ENCODE measurements around the gene C1orf210. TPM values are rescaled to one million over a fixed set of nuclear protein-coding genes. Genes with fewer than 3 reads are reported as not detected.

Gene C1orf210
- total RNA-seq, 1 experiment from 2014 or later = 5.9 TPM

DNA sequence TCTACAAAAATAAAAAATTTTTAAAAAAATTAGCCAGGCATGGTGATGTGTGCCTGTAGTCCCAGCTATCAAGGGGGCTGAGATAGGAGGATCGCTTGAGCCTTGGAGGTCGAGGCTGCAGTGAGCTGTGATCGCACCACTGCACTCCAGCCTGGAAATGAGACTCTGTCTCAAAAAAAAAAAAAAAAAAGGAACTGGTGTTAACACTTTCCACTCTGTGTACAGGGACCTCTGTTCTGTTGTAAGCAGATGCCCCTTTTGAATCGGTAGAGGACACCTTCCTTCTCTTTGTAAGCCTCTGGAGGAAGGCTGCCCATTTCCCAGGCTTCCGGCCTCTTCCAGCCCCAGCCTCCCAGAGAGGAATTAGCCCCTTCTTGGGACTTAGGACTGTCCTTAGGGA, 7.3 kb upstream of the C1orf210 start:
- no peak overlapping the region for H3K4me3 Mint-ChIP-seq
- Histone ChIP-seq H3K18ac (ENCODE audit: insufficient read length, low read depth, low read length) (no peak overlapping the region), H3K4me1 (ENCODE audit: insufficient read depth, low read length) (peaks cover 9% of the 10 kb centered on the region), H2BK15ac (ENCODE audit: low read depth, low read length) (no peak overlapping the region), H2BK120ac (ENCODE audit: low read depth, low read length, poor library complexity, severe bottlenecking) (no peak overlapping the region), H3K4me2 (ENCODE audit: insufficient read depth, insufficient read length, low read length) (no peak overlapping the region), H2BK12ac (ENCODE audit: insufficient read length, low read depth, low read length) (no peak overlapping the region), H3K79me1 (ENCODE audit: insufficient read depth, low read depth, low read length, poor library complexity, severe bottlenecking) (no peaks in the 10 kb centered on the region), H3K14ac (ENCODE audit: insufficient read depth, low read length) (no peak overlapping the region), H4K8ac (replicated peaks; ENCODE audit: insufficient read length, low read depth, low read length) (no peak overlapping the region), H3K4ac (ENCODE audit: low read depth, low read length) (no peak overlapping the region), H2BK5ac (ENCODE audit: insufficient read length, low read length) (no peak overlapping the region), H4K5ac (ENCODE audit: insufficient read length, low read depth, low read length) (no peak overlapping the region), H3K9me3 (ENCODE audit: control insufficient read depth, low read depth, low read length) (no peaks in the 10 kb centered on the region), H4K20me1 (ENCODE audit: control insufficient read depth, insufficient read depth, insufficient read length) (no peaks in the 10 kb centered on the region), H2AFZ (ENCODE audit: low read length) (no peak overlapping the region), H3K79me2 (ENCODE audit: insufficient read depth, low read length) (no peaks in the 10 kb centered on the region), H3K23ac (ENCODE audit: insufficient read length, low read depth, low read length) (no peak overlapping the region), H2BK20ac (ENCODE audit: low read depth, low read length, poor library complexity, severe bottlenecking) (no peak overlapping the region), H2AK5ac (ENCODE audit: insufficient read length, low read length) (no peak overlapping the region), H3K27ac (ENCODE audit: insufficient read length, low read depth, low read length) (no peak overlapping the region), H3K9ac (ENCODE audit: extremely low read depth, insufficient read length, low read length) (no peak overlapping the region), H3K23me2 (ENCODE audit: insufficient read length, low read depth, low read length, poor library complexity, severe bottlenecking) (no peaks in the 10 kb centered on the region), H4K91ac (ENCODE audit: insufficient read length, low read depth, low read length) (no peak overlapping the region), H3K56ac (ENCODE audit: insufficient read length, low read depth, low read length) (no peak overlapping the region), H3K27me3 (ENCODE audit: insufficient read depth, low read length) (no peaks in the 10 kb centered on the region), H3T11ph (ENCODE audit: low read length) (no peak overlapping the region)
- H3K27ac Mint-ChIP-seq = no peak overlapping the region; a peak in 1 of 7 replicates
- no CpG with 5 or more reads among the region's 5 CpGs for WGBS (ENCODE audit: extremely low coverage, insufficient read length, low lambda C conversion rate)
- no peaks in the 10 kb centered on the region for H3K9me3 Mint-ChIP-seq
- DNase-seq = no peak
- H3K27me3 Mint-ChIP-seq (ENCODE audit: low read depth) = no peaks in the 10 kb centered on the region; the same call in none of the 2 replicates
- TF ChIP-seq CTCF (conservative IDR thresholded peaks at IDR 0.05) = no peak
- no peaks in the 10 kb centered on the region for H3K36me3 Mint-ChIP-seq (ENCODE audit: insufficient read depth in 1 of 3, low read depth in 3 of 3)
- H3K4me1 Mint-ChIP-seq = peaks cover 25 to 27% of the 10 kb centered on the region in 2 experiments

Measured in H9 (cell line).